ENCODE results near the gene L1CAM.
A peak's percentile ranks its signal among the peaks of the same experiment; 100 is the strongest.

Gene L1CAM

DNA sequence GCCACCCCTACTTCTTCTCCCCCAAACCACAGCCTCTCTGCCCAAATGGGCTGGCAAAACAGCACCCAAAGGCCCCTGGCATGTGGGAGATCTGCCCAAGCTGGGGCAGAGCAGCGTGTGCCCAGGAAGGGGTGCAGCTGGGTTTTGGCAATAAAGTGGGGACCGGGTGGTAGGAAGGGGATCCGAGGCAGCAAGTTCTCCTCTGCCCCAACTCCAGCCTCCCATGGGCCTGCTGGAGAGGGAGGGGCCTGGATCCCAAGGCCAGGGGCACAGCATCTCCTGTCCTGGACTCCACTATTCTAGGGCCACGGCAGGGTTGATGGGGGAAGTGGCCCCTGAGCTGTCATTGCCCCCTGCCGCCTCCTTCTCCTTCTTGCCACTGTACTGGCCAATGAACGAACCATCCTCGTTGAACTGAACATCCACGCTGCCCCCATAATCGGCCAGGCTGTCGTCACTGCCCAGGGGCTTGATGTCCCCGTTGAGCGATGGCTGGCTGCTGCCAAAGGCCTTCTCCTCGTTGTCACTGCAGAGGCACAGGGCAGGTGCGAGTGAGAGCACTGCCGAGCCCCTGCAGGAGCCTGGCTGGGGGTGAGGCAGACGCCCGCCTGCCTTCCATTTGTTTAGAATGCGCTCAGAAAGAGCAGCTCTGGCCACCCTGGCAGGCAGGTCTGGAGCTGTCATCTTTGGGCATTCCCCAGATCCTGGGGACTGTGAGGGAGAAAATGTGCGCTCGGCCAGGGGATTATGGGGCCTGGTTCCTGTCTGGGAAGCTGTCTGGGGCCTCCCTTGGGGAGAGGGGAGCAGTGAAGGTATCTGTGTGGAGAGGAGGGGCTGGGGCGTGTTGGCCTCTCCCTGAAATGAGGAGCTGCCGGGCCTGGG lies 23.4 kb downstream of the L1CAM start:
- DNase-seq: no peak

GRCh38 chrX:153861733-153862310 lies 24.2 kb downstream of the L1CAM start:
- DNase-seq: peak in 1 of 2 experiments; percentile 44

DNA sequence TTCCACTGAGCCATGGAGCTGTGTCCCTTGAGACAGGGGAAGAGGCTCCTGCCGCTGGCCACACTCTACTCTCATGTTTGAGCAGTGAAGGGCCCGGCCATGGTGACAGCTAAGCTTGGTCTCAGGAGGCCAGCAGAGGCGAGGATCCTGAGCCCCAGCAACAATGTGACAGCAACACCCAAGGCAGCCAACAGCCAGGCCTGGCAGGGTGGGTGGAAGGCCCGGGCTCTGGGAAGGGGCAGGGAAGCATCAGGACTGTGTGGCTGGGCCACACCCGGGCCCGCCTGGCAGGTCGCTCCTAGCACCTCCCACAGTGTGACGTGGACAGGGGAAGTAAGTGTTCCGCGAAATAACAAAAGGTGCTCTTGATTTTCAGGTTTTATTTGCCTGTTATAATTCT lies 24.8 kb downstream of the L1CAM start:
- DNase-seq: no peak

DNA sequence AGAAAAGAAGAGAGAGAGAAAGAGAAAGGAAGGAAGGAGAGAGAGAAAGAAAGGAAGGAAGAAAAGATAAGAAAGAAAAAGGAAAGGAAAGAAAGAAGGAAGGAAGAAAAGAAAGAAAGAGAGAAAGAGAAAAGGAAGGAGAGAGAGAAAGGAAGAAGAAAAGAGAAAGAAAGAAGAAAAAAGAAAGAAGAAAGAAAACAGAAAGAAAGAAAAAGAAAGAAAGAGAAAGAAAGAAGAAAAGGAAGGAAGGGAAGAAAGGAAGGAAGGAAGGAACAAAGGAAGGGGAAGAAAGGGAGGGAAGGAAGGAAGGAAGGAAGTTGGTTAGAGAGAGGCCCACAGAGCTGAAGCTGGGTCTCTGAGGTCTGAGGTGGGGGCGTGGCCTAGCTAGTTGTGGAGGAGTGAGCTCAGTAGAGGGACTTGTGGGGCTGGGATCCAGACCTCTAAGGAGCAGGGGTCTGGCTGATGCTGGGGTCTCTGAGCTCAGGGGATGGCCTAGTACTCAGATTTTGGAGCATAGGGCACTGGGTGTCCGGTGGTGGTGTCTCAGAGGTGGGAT lies 28.5 kb downstream of the L1CAM start:
- no peak for DNase-seq

- DNase-seq: no peak
Observed at GRCh38 chrX:153854702-153855101, 31.3 kb downstream of the L1CAM start.

GRCh38 chrX:153853902-153854267 lies 32.1 kb downstream of the L1CAM start:
- DNase-seq: no peak

- no peak for DNase-seq
Observed at GRCh38 chrX:153853180-153853901, 32.6 kb downstream of the L1CAM start.

GRCh38 chrX:153851981-153852380 lies 34.0 kb downstream of the L1CAM start:
- DNase-seq: no peak

GRCh38 chrX:153848325-153848724 lies 37.6 kb downstream of the L1CAM start:
- DNase-seq: no peak

DNA sequence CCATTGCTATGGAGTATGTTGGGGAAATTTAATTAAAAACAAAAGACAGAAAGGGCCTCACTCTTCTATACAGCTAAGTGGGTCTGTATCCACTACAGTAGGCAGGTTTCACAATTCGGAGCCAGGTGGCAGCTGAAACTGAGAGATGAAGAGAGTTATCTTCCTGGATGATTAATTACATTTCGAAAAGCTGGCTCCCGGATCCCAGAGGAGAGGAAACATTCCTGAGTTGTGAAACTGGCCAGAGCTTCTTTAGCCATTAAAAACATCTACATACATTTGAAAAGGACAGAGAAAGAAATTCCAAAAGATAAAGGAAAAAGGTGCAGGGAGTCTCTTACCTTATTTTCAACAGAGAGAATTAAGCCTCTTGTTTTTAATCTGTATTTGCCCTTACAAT lies 40.1 kb downstream of the L1CAM start:
- DNase-seq: no peak

GRCh38 chrX:153845195-153845594 lies 40.8 kb downstream of the L1CAM start:
- no peak for DNase-seq

DNA sequence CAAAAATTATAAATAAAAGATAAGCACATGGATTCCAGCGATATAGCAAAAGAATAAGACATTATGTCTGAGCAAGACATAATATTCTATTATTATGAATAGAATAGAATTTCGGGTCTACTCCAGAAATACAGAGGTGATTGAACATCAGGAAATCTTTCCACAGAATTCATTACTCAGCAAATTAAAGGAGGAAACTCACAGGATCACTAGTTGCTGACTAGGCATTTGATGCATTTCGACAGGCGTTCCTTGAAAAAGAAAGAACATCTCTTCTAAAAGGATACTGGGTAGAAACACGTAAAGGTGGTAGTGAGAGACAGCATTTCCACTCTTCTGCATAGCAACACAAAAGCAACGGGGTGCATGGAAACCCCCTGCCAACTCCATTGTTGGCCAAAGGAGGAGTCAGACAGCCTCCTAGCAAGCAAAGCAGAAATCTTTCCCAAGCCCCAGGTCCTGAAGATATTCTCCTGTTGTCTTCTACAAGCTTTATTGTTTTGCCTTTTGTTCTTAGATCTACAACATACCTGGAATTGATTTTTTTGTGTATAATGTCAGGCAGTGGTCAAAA lies 41.4 kb downstream of the L1CAM start:
- no peak for DNase-seq

DNA sequence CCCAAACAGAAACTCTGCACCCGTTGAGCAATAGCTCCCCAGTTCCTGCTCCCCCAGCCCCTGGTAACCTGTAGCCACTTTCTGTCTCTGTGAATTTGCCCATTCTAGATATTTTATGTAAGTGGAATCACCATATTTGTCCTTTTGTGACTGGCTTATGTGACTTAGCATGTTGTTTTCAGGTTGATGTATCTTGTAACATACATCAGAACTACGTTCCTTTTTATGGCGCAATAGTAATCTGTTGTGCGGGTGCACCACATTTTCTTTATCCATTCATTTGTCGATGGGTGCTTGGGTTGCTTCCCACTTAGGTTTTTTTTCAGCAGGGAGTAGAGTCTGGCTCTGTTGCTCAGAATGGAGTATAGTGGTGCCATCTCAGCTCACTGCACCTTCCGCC lies 49.1 kb downstream of the L1CAM start:
- DNase-seq: no peak

DNA sequence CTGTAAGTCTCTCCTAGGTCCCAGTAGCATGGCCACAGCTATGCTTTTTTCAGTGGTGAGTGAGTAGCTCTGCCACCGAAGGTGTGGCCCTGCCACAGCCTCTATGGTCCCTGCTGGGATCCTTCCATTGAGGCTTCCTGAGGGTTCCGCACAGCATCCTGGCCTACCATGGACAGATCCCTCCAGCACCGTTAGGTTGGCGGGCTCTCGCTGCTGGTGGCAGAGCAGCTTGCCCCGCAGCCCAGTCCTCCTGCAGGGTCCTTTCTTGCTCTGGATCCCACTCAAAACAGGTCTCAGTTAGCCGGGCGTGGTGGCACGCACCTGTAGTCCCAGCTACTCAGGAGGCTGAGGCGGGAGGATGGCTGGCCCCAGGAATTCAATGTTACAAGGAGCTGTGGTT lies 53.2 kb downstream of the L1CAM start:
- DNase-seq: no peak

DNA sequence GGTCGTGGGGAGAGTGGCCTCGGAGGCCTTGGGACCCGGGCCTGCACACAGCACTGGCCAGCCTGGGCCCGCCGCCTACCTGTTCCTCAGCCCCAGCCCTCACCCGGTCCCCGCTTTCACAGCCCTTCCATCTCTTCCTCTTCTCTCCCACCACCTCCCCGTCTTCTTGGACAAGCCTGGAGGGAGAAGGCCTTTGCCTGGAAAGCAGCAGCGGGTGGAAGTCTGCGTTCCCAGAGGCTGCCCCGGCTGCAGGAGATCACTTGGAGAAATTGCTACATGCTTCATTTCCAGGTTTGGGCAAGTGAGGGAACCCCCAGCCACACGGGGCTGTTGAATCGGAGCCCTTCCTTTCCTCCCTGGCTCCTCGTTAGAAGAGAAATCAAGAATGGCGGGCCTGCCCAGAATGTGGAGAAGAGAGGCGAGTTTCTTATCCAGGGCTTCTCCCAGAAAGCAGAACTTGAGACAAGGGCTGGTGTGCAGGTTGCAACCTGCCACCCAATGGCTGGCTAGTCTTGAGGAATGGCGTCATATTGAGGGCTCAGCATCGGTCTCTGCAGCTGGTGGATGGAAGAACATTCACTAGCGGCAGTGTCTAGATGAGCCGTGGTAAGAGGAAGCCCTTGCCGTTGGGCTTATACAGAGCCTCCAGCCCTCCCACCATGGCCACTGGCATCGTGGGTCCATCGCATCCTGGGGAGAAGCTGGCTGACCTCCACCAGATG lies 54.4 kb downstream of the L1CAM start:
- no peak for DNase-seq

- DNase-seq: no peak
Observed at GRCh38 chrX:153830640-153831428, 55.1 kb downstream of the L1CAM start.

GRCh38 chrX:153829799-153830639 lies 56.0 kb downstream of the L1CAM start, which contains the start of gene PDZD4:
TSS of gene PDZD4 (minus strand) at chrX:153830544. CDS start at chrX:153830298, 246 bp downstream.
- DNase-seq: no peak

GRCh38 chrX:153829549-153829798 lies 56.5 kb downstream of the L1CAM start:
- DNase-seq: no peak

DNA sequence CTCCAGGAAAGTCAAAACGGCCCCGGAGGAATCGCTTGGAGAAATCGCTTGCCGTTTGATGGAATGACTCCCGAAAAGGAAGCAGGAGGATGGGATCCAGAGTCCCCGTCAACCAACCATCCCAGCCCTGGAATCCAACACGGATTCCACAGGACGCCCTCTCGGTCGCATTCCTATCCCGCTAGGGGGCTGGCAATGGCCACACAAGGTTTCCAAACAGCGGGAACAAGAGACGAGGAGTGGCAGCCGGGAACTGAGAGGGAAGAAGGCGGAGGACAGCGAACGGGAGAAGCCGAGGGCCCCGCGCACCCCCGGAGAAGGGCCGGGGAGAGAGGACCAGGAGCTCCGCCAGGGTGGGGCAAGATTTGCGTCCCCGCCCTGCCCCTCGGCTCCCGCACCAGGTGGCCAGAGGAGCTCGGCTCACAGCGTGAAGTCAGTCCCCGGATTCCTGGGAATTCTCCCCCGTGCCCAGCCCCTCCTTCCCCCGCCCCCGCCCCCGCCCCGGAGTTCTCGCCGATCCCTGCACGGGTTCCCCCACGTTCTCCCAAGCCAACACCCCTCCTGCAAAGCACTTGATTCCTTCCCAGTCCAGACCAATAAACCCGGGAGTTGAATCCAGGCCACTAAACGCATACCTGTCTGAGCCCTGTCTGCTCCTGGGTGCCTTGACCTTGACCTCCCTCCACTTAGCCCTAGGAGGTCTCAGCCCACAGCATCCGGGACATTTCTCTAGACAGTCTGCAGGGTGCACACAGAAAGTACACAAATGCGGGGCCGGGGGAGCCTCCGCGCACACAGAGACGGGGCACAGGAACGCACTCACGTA lies 57.0 kb downstream of the L1CAM start:
- no peak for DNase-seq

GRCh38 chrX:153828308-153828707 lies 57.7 kb downstream of the L1CAM start:
- no peak for DNase-seq
